ENCODE results near the gene LCNL1.

DNA sequence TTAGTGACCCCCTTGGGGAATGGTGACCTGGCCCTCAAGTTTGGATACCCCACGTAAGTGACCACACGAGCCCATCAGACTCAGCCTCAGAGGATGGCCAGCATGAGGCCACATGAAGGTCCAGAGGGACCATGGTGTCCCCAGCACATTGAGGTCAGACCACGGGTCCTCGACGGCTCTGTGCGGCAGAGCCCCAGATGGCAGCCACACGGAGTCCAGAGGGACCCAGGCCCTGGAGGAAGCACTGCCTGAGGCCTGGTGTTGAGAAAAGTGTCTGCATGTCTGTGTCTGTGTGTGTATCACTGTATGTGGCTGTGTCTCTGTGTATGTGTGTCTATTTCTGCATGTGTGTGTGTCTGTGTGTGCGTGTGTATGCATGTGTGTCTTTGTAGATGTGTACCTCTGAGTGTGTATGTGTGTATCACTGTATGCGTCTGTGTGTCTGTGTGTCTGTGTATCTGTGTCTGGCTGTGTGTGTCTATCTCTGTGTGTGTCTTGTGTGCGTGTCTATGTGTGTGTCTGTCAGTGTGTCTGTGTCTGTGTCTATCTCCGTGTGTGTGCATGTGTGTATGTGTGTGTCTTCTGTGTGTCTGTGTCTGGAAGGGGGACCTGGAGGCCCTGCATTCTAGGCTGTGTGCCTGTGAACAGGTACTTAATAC is 992 bp downstream of the LCNL1 start:
- TF ChIP-seq CTCF (IDR thresholded peaks at IDR 0.05) (no peak), POLR2A (IDR thresholded peaks at IDR 0.05) (no peak), POLR2AphosphoS5 (IDR thresholded peaks at IDR 0.05) (no peak)

Data from sigmoid colon (tissue), 4 donors.